GM23338 (cell line): ENCODE measurements around the gene GPR4. TPM values are rescaled to one million over a fixed set of nuclear protein-coding genes. Genes with fewer than 3 reads are reported as not detected.

Source experiments
- ATAC-seq: fragments of 200-7000 bp; cut with Tn5 transposase; 3 replicates; pipeline ENCODE4 v1.9.1; 2020
- DNase-seq: peaks from one replicate; pipeline ENCODE4 v3.0.0-alpha.2; 2015; ENCODE audit warnings: low spot score
- H2AFZ ChIP-seq: fragments of 200-600 bp; sonication (generic); 2 replicates; pipeline ENCODE4 v1.8.0; 2016; ENCODE audit warnings: antibody characterized with exemption, mild to moderate bottlenecking, moderate library complexity
- H3F3A ChIP-seq: fragments of 200-600 bp; sonication (generic); replicated peaks from 2 replicates; pipeline ENCODE4 v1.8.0; 2017; ENCODE audit warnings: antibody characterized with exemption, mixed run types, low read depth
- H3K27ac ChIP-seq: fragments of 200-600 bp; sonication (generic); 2 replicates; pipeline ENCODE4 v1.6.1; 2016; ENCODE audit warnings: low read depth
- H3K27me3 ChIP-seq: fragments of 200-600 bp; sonication (generic); 2 replicates; pipeline ENCODE4 v1.8.0; 2016; ENCODE audit warnings: mild to moderate bottlenecking, mixed run types, moderate library complexity; ENCODE audit not compliant: insufficient read depth
- H3K36me3 ChIP-seq: fragments of 200-600 bp; sonication (generic); 2 replicates; pipeline ENCODE4 v1.8.0; 2016; ENCODE audit warnings: mild to moderate bottlenecking; ENCODE audit not compliant: insufficient read depth
- H3K4me1 ChIP-seq: fragments of 200-600 bp; sonication (generic); 2 replicates; pipeline ENCODE4 v1.8.0; 2016; ENCODE audit warnings: mild to moderate bottlenecking, moderate library complexity; ENCODE audit not compliant: insufficient read depth
- H3K4me2 ChIP-seq: fragments of 200-600 bp; sonication (generic); 2 replicates; pipeline ENCODE4 v1.7.1; 2017; ENCODE audit warnings: mixed run types
- H3K4me3 ChIP-seq: fragments of 200-600 bp; sonication (generic); 2 replicates; pipeline ENCODE4 v1.6.1; 2016; ENCODE audit warnings: mixed run types
- H3K79me2 ChIP-seq: fragments of 200-600 bp; sonication (generic); replicated peaks from 2 replicates; pipeline ENCODE4 v1.8.0; 2017; ENCODE audit warnings: mild to moderate bottlenecking; ENCODE audit not compliant: insufficient read depth
- H3K9me2 ChIP-seq: fragments of 200-600 bp; sonication (generic); 2 replicates; pipeline ENCODE4 v1.8.0; 2017; ENCODE audit not compliant: insufficient read depth
- H4K20me1 ChIP-seq: fragments of 200-600 bp; sonication (generic); replicated peaks from 2 replicates; pipeline ENCODE4 v1.8.0; 2017; ENCODE audit warnings: mild to moderate bottlenecking; ENCODE audit not compliant: insufficient read depth
- H3K27ac Mint-ChIP-seq: 2 replicates; pipeline ENCODE4 v1.8.0; 2020; ENCODE audit warnings: inconsistent platforms, mild to moderate bottlenecking, moderate library complexity, mixed read lengths
- H3K27me3 Mint-ChIP-seq: 3 replicates; pipeline ENCODE4 v1.8.0; 2022; ENCODE audit warnings: low read depth, mild to moderate bottlenecking, moderate library complexity, mixed read lengths, inconsistent platforms; ENCODE audit not compliant: insufficient read depth, poor library complexity
- H3K36me3 Mint-ChIP-seq: 3 replicates; pipeline ENCODE4 v1.8.0; 2021; ENCODE audit warnings: low read depth, mild to moderate bottlenecking, inconsistent platforms, moderate library complexity, mixed read lengths
- H3K4me1 Mint-ChIP-seq: 3 replicates; pipeline ENCODE4 v1.8.0; 2020; ENCODE audit warnings: mild to moderate bottlenecking, inconsistent platforms, mixed read lengths
- H3K4me3 Mint-ChIP-seq: 3 replicates; pipeline ENCODE4 v1.8.0; 2021; ENCODE audit warnings: moderate library complexity, mild to moderate bottlenecking, inconsistent platforms, mixed read lengths
- H3K9me3 Mint-ChIP-seq: 3 replicates; pipeline ENCODE4 v1.8.0; 2020; ENCODE audit warnings: moderate library complexity, mild to moderate bottlenecking, inconsistent platforms, mixed read lengths
- CREB1 ChIP-seq: fragments of 250-450 bp; sonication (Bioruptor Pico); IDR thresholded peaks from 2 replicates; pipeline ENCODE4 v1.5.0; 2020; ENCODE audit warnings: low read depth, mild to moderate bottlenecking, moderate library complexity
- EZH2 ChIP-seq: fragments of 200-600 bp; sonication (generic); IDR thresholded peaks from one replicate; pipeline ENCODE4 v1.8.0; 2017; ENCODE audit warnings: antibody characterized with exemption, mild to moderate bottlenecking, low read depth; ENCODE audit not compliant: unreplicated experiment
- EZH2phosphoT487 ChIP-seq: fragments of 200-600 bp; sonication (generic); IDR thresholded peaks from one replicate; pipeline ENCODE4 v1.8.1; 2018; ENCODE audit warnings: antibody characterized with exemption; ENCODE audit not compliant: unreplicated experiment
- JUNB ChIP-seq: IDR thresholded peaks from one replicate; pipeline ENCODE4 v1.6.1; 2016; ENCODE audit warnings: antibody characterized with exemption; ENCODE audit not compliant: unreplicated experiment
- NANOG ChIP-seq: IDR thresholded peaks from 2 replicates; pipeline ENCODE4 v1.6.1; 2016; ENCODE audit warnings: antibody characterized with exemption, borderline replicate concordance
- POLR2AphosphoS5 ChIP-seq: IDR thresholded peaks from 2 replicates; pipeline ENCODE4 v1.6.1; 2016; ENCODE audit warnings: antibody characterized with exemption, low read depth
- STAT1 ChIP-seq: IDR thresholded peaks from one replicate; pipeline ENCODE4 v1.6.1; 2016; ENCODE audit warnings: antibody characterized with exemption; ENCODE audit not compliant: unreplicated experiment
- ZNF114 ChIP-seq: fragments of 250-450 bp; sonication (Bioruptor Pico); IDR thresholded peaks from 2 replicates; pipeline ENCODE4 v1.5.0; 2020; ENCODE audit warnings: mild to moderate bottlenecking, moderate library complexity
- ZNF331 ChIP-seq: fragments of 250-450 bp; sonication (Bioruptor Pico); IDR thresholded peaks from 2 replicates; pipeline ENCODE4 v1.5.0; 2020; ENCODE audit warnings: low read depth, mild to moderate bottlenecking, moderate library complexity
- polyA plus RNA-seq: library from polyadenylated mRNA; unstranded; fragments of >200 nt; fragmentation: Nextera tagmentation; extraction: Ambion mirVana; gene quantifications from 2 replicates; pipeline ENCODE4 v1.2.1, GENCODE V29; 2016
- total RNA-seq: library from RNA; depleted of rRNA; stranded (reverse); fragments of >200 nt; shearing (Covaris generic); gene quantifications from 2 replicates; pipeline ENCODE4 v1.2.3, GENCODE V29; 2014
- TF ChIP-seq, protein P1 (sequence below), 2 experiments: fragments of 200-600 bp in 1 of 2; sonication (generic) in 1 of 2; conservative IDR thresholded peaks; 2 replicates each; pipeline versions ENCODE4 v1.5.1 to v1.6.1; 2016 to 2017; ENCODE audit warnings: antibody characterized with exemption in 2 of 2, low read depth in 2 of 2, mild to moderate bottlenecking in 2 of 2, moderate library complexity in 1 of 2
- TF ChIP-seq, protein P2 (sequence below): IDR thresholded peaks from 2 replicates; pipeline ENCODE4 v1.6.1; 2016; ENCODE audit warnings: antibody characterized with exemption
- TF ChIP-seq, protein P3 (sequence below): IDR thresholded peaks from one replicate; pipeline ENCODE4 v1.6.1; 2018; ENCODE audit warnings: antibody characterized with exemption; ENCODE audit not compliant: unreplicated experiment
- TF ChIP-seq, protein P4 (sequence below): fragments of 250-450 bp; sonication (Bioruptor Pico); IDR thresholded peaks from 2 replicates; pipeline ENCODE4 v1.5.0; 2020; ENCODE audit warnings: mild to moderate bottlenecking, moderate library complexity

The GPR4 gene
- total and polyA plus RNA-seq, 2 experiments from 2014 or later: 0.06 to 0.14 TPM

DNA sequence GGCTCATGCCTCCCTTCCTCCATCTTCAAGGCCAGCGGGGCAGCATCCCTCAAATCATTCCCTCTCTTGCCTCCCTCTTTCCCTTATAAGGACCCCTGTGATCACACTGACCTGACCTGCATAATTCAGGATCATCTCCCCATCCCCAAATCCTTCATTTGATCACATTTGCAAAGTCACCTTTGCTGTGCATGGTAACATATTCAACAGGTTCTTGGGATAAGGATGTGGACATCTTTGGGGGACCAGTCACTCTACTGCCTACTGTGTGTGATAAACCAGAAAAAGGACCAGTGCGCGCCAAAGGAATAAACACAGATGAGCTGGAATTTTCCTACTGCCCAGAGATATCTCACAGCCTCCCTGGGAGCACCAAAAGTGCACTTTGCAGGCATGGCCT lies 25.3 kb downstream of the GPR4 start:
- H3K9me3 Mint-ChIP-seq: no peaks in the 10 kb centered on the region
- ATAC-seq: no peak

More for the DNA sequence above, 25.3 kb downstream of the GPR4 start:
- H3K36me3 ChIP-seq: no peaks in the 10 kb centered on the region
- H3K4me1 ChIP-seq: peaks cover 22% of the 10 kb centered on the region
- no peak for DNase-seq
- peaks cover 21% of the 10 kb centered on the region for H3K4me1 Mint-ChIP-seq
- no peak overlapping the region for H3K4me3 Mint-ChIP-seq
- no peak overlapping the region for H2AFZ ChIP-seq
- peaks cover 5% of the 10 kb centered on the region for H3K27me3 Mint-ChIP-seq
- no peaks in the 10 kb centered on the region; the same call in 1 of the 2 replicates for H4K20me1 ChIP-seq
- no peak for TF ChIP-seq POLR2AphosphoS5
- no peak for TF ChIP-seq ZNF331 (CRISPR knock-in tag)
- no peak for TF ChIP-seq STAT1
- no peak for TF ChIP-seq EZH2
- no peak for TF ChIP-seq CREB1 (CRISPR knock-in tag)
- no peak for TF ChIP-seq EZH2phosphoT487
- TF ChIP-seq, protein P1, sequence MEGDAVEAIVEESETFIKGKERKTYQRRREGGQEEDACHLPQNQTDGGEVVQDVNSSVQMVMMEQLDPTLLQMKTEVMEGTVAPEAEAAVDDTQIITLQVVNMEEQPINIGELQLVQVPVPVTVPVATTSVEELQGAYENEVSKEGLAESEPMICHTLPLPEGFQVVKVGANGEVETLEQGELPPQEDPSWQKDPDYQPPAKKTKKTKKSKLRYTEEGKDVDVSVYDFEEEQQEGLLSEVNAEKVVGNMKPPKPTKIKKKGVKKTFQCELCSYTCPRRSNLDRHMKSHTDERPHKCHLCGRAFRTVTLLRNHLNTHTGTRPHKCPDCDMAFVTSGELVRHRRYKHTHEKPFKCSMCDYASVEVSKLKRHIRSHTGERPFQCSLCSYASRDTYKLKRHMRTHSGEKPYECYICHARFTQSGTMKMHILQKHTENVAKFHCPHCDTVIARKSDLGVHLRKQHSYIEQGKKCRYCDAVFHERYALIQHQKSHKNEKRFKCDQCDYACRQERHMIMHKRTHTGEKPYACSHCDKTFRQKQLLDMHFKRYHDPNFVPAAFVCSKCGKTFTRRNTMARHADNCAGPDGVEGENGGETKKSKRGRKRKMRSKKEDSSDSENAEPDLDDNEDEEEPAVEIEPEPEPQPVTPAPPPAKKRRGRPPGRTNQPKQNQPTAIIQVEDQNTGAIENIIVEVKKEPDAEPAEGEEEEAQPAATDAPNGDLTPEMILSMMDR (conservative IDR thresholded peaks at IDR 0.05; ENCODE audit: low read depth in 2 of 2): no peak
- no peak for TF ChIP-seq NANOG
- TF ChIP-seq, protein P2, sequence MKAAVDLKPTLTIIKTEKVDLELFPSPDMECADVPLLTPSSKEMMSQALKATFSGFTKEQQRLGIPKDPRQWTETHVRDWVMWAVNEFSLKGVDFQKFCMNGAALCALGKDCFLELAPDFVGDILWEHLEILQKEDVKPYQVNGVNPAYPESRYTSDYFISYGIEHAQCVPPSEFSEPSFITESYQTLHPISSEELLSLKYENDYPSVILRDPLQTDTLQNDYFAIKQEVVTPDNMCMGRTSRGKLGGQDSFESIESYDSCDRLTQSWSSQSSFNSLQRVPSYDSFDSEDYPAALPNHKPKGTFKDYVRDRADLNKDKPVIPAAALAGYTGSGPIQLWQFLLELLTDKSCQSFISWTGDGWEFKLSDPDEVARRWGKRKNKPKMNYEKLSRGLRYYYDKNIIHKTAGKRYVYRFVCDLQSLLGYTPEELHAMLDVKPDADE: no peak
- TF ChIP-seq, protein P3, sequence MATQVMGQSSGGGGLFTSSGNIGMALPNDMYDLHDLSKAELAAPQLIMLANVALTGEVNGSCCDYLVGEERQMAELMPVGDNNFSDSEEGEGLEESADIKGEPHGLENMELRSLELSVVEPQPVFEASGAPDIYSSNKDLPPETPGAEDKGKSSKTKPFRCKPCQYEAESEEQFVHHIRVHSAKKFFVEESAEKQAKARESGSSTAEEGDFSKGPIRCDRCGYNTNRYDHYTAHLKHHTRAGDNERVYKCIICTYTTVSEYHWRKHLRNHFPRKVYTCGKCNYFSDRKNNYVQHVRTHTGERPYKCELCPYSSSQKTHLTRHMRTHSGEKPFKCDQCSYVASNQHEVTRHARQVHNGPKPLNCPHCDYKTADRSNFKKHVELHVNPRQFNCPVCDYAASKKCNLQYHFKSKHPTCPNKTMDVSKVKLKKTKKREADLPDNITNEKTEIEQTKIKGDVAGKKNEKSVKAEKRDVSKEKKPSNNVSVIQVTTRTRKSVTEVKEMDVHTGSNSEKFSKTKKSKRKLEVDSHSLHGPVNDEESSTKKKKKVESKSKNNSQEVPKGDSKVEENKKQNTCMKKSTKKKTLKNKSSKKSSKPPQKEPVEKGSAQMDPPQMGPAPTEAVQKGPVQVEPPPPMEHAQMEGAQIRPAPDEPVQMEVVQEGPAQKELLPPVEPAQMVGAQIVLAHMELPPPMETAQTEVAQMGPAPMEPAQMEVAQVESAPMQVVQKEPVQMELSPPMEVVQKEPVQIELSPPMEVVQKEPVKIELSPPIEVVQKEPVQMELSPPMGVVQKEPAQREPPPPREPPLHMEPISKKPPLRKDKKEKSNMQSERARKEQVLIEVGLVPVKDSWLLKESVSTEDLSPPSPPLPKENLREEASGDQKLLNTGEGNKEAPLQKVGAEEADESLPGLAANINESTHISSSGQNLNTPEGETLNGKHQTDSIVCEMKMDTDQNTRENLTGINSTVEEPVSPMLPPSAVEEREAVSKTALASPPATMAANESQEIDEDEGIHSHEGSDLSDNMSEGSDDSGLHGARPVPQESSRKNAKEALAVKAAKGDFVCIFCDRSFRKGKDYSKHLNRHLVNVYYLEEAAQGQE: no peak
- TF ChIP-seq, protein P4, sequence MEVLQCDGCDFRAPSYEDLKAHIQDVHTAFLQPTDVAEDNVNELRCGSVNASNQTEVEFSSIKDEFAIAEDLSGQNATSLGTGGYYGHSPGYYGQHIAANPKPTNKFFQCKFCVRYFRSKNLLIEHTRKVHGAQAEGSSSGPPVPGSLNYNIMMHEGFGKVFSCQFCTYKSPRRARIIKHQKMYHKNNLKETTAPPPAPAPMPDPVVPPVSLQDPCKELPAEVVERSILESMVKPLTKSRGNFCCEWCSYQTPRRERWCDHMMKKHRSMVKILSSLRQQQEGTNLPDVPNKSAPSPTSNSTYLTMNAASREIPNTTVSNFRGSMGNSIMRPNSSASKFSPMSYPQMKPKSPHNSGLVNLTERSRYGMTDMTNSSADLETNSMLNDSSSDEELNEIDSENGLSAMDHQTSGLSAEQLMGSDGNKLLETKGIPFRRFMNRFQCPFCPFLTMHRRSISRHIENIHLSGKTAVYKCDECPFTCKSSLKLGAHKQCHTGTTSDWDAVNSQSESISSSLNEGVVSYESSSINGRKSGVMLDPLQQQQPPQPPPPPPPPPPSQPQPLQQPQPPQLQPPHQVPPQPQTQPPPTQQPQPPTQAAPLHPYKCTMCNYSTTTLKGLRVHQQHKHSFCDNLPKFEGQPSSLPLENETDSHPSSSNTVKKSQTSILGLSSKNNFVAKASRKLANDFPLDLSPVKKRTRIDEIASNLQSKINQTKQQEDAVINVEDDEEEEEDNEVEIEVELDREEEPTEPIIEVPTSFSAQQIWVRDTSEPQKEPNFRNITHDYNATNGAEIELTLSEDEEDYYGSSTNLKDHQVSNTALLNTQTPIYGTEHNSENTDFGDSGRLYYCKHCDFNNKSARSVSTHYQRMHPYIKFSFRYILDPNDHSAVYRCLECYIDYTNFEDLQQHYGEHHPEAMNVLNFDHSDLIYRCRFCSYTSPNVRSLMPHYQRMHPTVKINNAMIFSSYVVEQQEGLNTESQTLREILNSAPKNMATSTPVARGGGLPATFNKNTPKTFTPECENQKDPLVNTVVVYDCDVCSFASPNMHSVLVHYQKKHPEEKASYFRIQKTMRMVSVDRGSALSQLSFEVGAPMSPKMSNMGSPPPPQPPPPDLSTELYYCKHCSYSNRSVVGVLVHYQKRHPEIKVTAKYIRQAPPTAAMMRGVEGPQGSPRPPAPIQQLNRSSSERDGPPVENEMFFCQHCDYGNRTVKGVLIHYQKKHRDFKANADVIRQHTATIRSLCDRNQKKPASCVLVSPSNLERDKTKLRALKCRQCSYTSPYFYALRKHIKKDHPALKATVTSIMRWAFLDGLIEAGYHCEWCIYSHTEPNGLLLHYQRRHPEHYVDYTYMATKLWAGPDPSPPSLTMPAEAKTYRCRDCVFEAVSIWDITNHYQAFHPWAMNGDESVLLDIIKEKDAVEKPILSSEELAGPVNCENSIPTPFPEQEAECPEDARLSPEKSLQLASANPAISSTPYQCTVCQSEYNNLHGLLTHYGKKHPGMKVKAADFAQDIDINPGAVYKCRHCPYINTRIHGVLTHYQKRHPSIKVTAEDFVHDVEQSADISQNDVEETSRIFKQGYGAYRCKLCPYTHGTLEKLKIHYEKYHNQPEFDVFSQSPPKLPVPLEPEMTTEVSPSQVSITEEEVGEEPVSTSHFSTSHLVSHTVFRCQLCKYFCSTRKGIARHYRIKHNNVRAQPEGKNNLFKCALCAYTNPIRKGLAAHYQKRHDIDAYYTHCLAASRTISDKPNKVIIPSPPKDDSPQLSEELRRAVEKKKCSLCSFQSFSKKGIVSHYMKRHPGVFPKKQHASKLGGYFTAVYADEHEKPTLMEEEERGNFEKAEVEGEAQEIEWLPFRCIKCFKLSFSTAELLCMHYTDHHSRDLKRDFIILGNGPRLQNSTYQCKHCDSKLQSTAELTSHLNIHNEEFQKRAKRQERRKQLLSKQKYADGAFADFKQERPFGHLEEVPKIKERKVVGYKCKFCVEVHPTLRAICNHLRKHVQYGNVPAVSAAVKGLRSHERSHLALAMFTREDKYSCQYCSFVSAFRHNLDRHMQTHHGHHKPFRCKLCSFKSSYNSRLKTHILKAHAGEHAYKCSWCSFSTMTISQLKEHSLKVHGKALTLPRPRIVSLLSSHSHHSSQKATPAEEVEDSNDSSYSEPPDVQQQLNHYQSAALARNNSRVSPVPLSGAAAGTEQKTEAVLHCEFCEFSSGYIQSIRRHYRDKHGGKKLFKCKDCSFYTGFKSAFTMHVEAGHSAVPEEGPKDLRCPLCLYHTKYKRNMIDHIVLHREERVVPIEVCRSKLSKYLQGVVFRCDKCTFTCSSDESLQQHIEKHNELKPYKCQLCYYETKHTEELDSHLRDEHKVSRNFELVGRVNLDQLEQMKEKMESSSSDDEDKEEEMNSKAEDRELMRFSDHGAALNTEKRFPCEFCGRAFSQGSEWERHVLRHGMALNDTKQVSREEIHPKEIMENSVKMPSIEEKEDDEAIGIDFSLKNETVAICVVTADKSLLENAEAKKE (CRISPR knock-in tag): no peak
- no peak for TF ChIP-seq JUNB
- TF ChIP-seq ZNF114 (CRISPR knock-in tag): no peak
- no peaks in the 10 kb centered on the region for H3K9me2 ChIP-seq
- H3K79me2 ChIP-seq: peaks cover 35% of the 10 kb centered on the region
- 0 out of 2 replicates have a peak overlapping the region, but pooled peaks have one; percentile 24 for H3K4me2 ChIP-seq
- H3K27ac ChIP-seq: no peak overlapping the region
- no peak overlapping the region for H3K27ac Mint-ChIP-seq
- no peaks in the 10 kb centered on the region for H3K27me3 ChIP-seq
- peaks cover 5% of the 10 kb centered on the region; the same call in 1 of the 3 replicates for H3K36me3 Mint-ChIP-seq
- H3F3A ChIP-seq: 0 out of 2 replicates have a peak, but pooled peaks cover 2% of the 10 kb centered on the region
- no peak overlapping the region for H3K4me3 ChIP-seq
